ENCODE data around the gene RPL26. TPM values are rescaled to one million over a fixed set of nuclear protein-coding genes. Genes with fewer than 3 reads are reported as not detected.

Gene RPL26
- total and polyA plus RNA-seq, 2 donors (not counting 3 experiments of a cell fraction or from before 2014, with no cell fraction given): 1,805 to 2,229 TPM

DNA sequence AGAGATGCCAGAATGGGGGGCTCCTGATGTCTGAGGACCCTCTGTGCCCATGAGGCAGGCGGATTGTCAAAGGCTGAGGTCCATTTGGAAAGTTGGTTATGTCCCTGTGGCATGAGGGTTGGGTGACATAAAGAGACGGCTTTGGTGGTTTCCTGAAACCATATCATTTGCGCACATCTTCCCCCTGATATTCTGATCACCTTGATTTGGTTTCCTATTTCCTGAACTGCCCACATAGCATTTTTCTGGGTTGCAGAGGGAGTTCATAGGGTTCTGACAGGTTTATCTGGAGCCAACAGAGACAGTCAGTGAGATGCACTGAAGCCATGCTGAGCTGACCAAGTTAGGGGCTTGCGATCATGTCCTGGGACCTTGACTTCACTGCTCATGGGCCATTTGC lies 30.3 kb upstream of the RPL26 start:
- CTCF ChIA-PET: no interaction called here
- Histone ChIP-seq H4K20me1 (replicated peaks; ENCODE audit: control insufficient read depth, extremely low read depth, insufficient read depth, low read length) (no peaks in the 10 kb centered on the region), H3K9me3 (replicated peaks; ENCODE audit: control insufficient read depth, insufficient read depth, low read length) (no peaks in the 10 kb centered on the region), H2AFZ (ENCODE audit: low read depth, low read length) (no peak overlapping the region), H3K79me2 (ENCODE audit: control insufficient read depth, insufficient read depth, low read length) (no peaks in the 10 kb centered on the region), H3K4me2 (ENCODE audit: insufficient read depth, low read length) (no peak overlapping the region), H3K4me3 (replicated peaks in 1 of 3; ENCODE audit: insufficient read depth in 1 of 3, low read depth in 1 of 3, low read length in 3 of 3) (no peak overlapping the region), H3K4me1 (ENCODE audit: control insufficient read depth, extremely low read depth, insufficient read depth, low read length) (no peaks in the 10 kb centered on the region), H3K36me3 (ENCODE audit: control insufficient read depth in 2 of 2, extremely low read depth in 1 of 2, insufficient read depth in 2 of 2, low read length in 2 of 2) (no peaks in the 10 kb centered on the region), H3K9me1 (replicated peaks; ENCODE audit: control insufficient read depth, extremely low read depth, insufficient read depth, low read length) (no peaks in the 10 kb centered on the region), H3K9ac (replicated peaks; ENCODE audit: extremely low read depth, insufficient read depth, low read length) (no peak overlapping the region), H3K27ac (ENCODE audit: insufficient read depth, low read depth, low read length) (no peak overlapping the region), H3K27me3 (ENCODE audit: control insufficient read depth in 2 of 2, insufficient read depth in 2 of 2, low read length in 2 of 2) (peaks cover 7 to 15% of the 10 kb centered on the region in 2 experiments)
- DNase-seq (ENCODE audit: low read depth, low spot score): no peak
- TF ChIP-seq MYC (IDR thresholded peaks at IDR 0.05; ENCODE audit: low read depth, low read length) (no peak), POLR2A (IDR thresholded peaks at IDR 0.05; ENCODE audit: low read depth, low read length) (no peak), JUN (IDR thresholded peaks at IDR 0.05; ENCODE audit: borderline replicate concordance, insufficient read depth, insufficient read length, low read depth) (no peak), FOS (IDR thresholded peaks at IDR 0.05; ENCODE audit: borderline replicate concordance, insufficient read depth, low read length) (no peak), EZH2 (IDR thresholded peaks at IDR 0.05; ENCODE audit: borderline replicate concordance, low read depth, low read length, severe bottlenecking) (no peak), CTCF (IDR thresholded peaks at IDR 0.05; ENCODE audit: extremely low read depth in 1 of 2, insufficient read depth in 1 of 2, low read depth in 1 of 2, low read length in 2 of 2) (no peak), GATA2 (IDR thresholded peaks at IDR 0.05; ENCODE audit: insufficient read depth, insufficient read length, low read depth, low read length) (no peak), POLR2AphosphoS5 (IDR thresholded peaks at IDR 0.05; ENCODE audit: insufficient read depth, low read depth, low read length) (no peak)
- TF ChIP-seq, protein P1, sequence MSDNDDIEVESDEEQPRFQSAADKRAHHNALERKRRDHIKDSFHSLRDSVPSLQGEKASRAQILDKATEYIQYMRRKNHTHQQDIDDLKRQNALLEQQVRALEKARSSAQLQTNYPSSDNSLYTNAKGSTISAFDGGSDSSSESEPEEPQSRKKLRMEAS (IDR thresholded peaks at IDR 0.05; ENCODE audit: insufficient read depth, insufficient read length): no peak
- no peak for FAIRE-seq
- dilution Hi-C loops (cut with MboI; ENCODE audit: extremely low pct_ligation_motif_present, low sequenced_read_pairs) (no loop called here), intact Hi-C loops (cut with micrococcal nuclease) (no loop called here)
- BruUV-seq (replicated peaks): no TSS peak
- POLR2A ChIA-PET: no interaction called here

Measured in endothelial cell of umbilical vein (primary cell).